GM12891 (cell line): ENCODE measurements around the gene LDLRAD3.
"Not testable (repeated sequence)": the region's sequence is repeated elsewhere in the genome, so short reads cannot be mapped to it uniquely, and the experiment has no call there.

ENCODE experiments used
- DNase-seq: peaks from one replicate; pipeline ENCODE4 v3.0.0; 2011; ENCODE audit warnings: low spot score; ENCODE audit not compliant: insufficient read length
- FAIRE-seq: peaks from 2 replicates; lab custom pipeline; 2011; peaks lifted over from hg19 to GRCh38; lab: Jason Lieb, UNC
- PAX5 ChIP-seq: IDR thresholded peaks from 2 replicates; pipeline ENCODE4 v1.6.1; 2011; ENCODE audit warnings: low read length, moderate library complexity, mild to moderate bottlenecking; ENCODE audit not compliant: insufficient read depth, severe bottlenecking
- POLR2A ChIP-seq: IDR thresholded peaks from 2 replicates; pipeline ENCODE4 v1.6.1; 2011; ENCODE audit warnings: low read depth, low read length, control low read depth
- POLR2AphosphoS5 ChIP-seq: IDR thresholded peaks from 2 replicates; pipeline ENCODE4 v1.6.1; 2011; ENCODE audit warnings: low read depth, low read length, control low read depth
- POU2F2 ChIP-seq: IDR thresholded peaks from 2 replicates; pipeline ENCODE4 v1.6.1; 2011; ENCODE audit warnings: low read depth, mild to moderate bottlenecking, control low read depth, low read length, moderate library complexity
- SPI1 ChIP-seq: IDR thresholded peaks from 2 replicates; pipeline ENCODE4 v1.6.1; 2011; ENCODE audit warnings: low read depth, low read length, control low read depth
- TAF1 ChIP-seq: IDR thresholded peaks from 2 replicates; pipeline ENCODE4 v1.6.1; 2011; ENCODE audit warnings: low read depth, low read length, control low read depth

LDLRAD3 gene

DNA sequence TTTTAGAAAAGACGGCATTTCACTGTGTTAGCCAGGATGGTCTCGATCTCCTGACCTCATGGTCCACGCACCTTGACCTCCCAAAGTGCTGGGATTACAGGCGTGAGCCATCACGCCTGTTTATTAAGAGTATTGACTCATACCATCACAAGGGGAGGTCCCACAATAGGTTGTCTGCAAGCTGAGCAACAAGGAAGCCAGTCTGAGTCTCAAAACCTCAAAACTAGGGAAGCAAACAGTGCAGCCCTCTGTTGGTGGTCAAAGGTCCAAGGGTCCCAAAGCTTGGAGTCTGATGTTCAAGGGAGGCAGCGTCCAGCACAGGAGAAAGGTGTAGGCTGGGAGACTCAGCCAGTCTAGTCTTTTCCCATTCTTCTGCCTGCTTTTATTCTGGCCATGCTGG lies 32.8 kb upstream of the LDLRAD3 start:
- TF ChIP-seq POLR2A (no peak), PAX5 (no peak), SPI1 (no peak)
- DNase-seq (no peak), FAIRE-seq (peak; percentile 33)

DNA sequence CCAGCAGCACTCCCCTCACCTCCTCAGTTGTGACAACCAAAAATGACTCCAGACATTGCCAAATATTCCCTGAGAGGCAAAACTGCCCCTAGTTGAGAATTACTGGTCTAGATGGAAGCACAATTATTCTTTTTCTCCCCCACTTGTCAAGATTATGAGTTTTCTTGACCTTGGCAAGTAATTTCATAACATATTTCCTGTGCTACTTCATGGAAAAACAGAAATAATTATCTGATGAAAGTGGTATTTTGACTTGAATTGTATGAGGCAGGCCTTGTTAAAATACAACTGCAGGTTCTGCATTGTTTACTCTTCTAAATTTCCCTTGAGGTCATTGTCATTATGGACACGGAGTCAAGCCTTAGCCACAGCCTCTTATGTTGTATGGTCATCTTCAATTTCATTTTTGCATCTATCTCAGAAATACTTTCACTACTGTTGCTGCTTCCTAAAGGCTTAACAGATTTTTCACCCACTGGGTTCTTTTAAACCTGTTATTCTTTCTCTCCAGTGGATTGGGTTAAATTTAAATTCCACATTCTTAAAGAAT lies 32.2 kb upstream of the LDLRAD3 start:
- FAIRE-seq (no peak), DNase-seq (no peak)
- TF ChIP-seq PAX5 (no peak), POLR2AphosphoS5 (no peak), POU2F2 (no peak), SPI1 (no peak), POLR2A (no peak), TAF1 (no peak)

DNA sequence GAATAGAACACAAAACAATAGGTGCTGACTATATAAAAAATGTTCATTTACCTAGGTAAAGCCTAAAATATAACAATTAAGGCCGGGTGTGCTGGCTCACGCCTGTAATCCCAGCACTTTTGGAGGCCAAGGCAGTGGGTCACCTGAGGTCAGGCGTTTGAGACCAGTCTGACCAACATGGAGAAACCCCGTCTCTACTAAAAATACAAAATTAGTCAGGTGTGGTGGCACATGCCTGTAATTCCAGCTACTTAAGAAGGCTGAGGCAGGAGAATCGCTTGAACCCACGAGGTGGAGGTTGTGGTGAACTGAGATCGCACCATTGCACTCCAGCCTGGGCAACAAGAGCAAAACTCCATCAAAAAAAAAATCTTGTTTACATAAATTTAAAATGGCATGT lies 31.4 kb upstream of the LDLRAD3 start:
- peak; percentile 13 for FAIRE-seq
- not testable (repeated sequence) for DNase-seq

DNA sequence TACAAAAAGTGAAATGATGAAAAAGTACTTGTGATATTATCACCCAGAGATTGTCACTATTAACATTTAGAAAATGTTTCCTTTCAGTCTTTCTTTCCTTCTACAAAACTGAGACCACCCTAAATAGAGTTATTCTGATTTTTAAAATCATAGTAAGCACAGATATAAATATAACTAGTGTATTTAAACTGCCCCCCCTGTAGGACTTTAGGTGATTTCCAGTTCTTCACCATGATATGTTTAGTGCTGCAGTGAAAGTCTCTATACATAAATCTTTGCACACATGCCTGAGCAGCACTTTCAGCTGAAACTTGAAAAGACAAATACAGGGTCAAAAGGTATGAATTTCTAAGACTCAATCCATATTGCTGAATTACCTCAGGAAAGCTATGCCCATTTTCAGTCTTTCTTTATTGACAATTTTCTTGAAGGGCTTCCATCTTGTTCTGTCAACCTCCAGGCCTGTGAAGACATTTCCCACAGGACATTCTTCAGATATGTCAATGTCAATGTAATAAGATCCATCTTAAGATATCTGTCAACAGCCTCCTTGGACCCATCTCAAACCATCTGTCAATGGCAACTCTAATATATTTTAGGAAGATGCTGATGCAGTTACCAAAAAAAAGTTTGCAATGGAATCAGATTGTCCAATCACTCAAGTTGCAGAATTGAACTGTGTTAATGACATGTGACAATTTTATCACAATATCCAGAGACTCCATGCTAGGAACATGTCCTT lies 30.8 kb upstream of the LDLRAD3 start:
- DNase-seq (no peak), FAIRE-seq (peak; percentile 60)
- TF ChIP-seq PAX5, result no peak
- TF ChIP-seq POU2F2, result no peak
- no peak for TF ChIP-seq POLR2A
- TF ChIP-seq SPI1, result no peak
- TF ChIP-seq TAF1, result no peak

DNA sequence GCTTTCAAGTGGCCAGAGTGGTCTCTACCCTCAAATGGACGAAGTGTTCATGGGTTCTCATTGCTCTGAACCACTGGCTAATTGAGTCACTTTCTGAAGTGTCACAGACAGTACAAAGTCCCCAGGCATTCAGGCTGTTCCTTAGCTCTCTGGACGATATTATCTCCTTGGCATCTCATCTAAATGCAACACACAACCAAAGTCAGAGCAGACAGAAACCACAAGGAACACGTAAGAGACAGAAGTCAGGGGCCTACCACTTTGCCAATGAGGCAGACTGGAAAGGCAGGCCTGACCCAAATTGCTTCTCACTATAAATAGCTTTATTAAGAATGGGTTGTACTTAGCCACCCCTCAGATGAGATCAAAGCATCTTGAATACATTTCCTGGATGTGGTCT lies 29.0 kb upstream of the LDLRAD3 start:
- DNase-seq, result no peak
- peak; percentile 58 for FAIRE-seq
- TF ChIP-seq TAF1, result no peak
- TF ChIP-seq POLR2A, result no peak
- no peak for TF ChIP-seq POLR2AphosphoS5
- TF ChIP-seq SPI1, result no peak
- no peak for TF ChIP-seq POU2F2
- TF ChIP-seq PAX5, result no peak

DNA sequence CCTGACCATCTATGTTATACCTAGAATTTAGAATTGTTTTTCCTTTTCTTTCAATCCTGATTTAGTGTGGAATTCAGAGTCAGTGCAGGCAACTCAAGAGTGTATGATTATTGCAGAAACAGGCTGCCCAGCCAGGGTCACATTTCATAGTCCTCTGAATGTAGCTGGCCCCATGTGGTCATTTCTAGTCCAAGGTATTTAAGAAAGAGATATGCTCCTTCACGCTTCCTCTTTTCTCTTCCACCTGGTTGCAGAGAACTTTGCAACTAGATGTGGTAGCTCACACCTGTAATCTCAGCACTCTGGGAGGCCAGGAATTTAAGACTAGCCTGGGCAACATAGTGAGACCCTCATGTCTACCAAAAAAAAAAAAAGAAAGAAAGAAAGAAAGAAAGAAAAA lies 27.6 kb upstream of the LDLRAD3 start:
- TF ChIP-seq TAF1 (no peak), POU2F2 (no peak), SPI1 (peak; percentile 90)
- FAIRE-seq (no peak), DNase-seq (no peak)

DNA sequence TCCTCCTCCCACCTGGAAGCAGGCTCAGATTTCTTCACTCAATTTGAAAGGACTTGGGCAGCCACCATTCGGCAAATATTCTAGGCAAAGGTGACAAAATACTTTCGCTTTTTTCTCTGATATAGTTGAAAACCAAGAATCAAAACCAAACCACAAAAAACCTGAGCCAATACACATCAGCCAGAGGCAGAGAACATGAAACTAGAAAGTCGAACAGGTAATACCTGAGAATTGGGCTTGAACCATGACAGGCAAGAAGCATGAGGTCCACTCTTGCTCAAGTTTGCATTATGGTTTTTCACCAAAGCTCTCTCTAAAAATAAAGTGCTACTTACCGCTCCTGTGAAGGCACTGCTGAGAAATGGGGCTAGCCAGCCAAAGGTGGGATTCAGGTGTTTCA lies 26.2 kb upstream of the LDLRAD3 start:
- FAIRE-seq (peak; percentile 84), DNase-seq (peak; percentile 18)
- TF ChIP-seq POLR2AphosphoS5 (no peak), POU2F2 (no peak), TAF1 (no peak), SPI1 (no peak), POLR2A (no peak), PAX5 (no peak)

DNA sequence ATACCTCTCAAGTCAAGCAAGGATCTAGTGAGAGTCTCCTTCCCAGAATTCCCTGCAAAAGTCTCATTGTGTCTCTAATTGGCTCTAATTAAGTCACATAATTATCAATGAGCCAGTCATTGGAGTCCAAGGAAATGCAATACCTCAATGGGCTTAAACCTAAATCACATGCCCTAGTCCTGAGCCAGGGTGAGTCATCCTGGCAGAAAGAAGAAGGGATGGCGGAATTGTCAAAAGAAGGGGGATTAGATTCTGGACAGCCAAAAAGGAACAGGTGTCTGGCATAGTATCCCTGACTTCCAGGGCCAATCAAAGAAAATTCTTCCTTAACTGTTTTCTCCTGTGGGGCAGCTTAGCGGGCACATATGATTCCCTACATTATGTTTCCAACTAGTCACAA lies 25.1 kb upstream of the LDLRAD3 start:
- DNase-seq, result no peak
- FAIRE-seq, result peak; percentile 33
- TF ChIP-seq POLR2AphosphoS5 (no peak), PAX5 (no peak), POLR2A (no peak), SPI1 (no peak), TAF1 (no peak), POU2F2 (no peak)

DNA sequence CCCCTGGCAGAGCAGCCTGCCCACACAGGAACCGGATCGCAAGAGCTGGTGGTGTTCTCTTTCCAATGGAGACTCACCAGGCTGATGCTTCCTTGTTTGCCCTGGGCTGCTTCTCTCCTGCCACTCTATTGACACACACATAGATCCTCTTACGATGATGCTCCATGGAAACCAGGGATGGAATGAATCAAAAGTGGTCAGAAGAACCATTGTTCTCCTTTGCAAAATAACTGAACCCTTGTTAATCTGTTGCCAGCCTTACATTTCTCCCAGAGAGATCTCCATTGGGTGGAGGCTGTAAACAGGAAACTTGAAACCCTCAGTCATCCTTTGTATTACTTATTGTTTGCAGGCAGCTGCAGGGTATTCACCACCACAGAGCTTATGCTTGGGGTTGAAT lies 24.6 kb upstream of the LDLRAD3 start:
- no peak for TF ChIP-seq POU2F2
- TF ChIP-seq POLR2A, result no peak
- TF ChIP-seq TAF1, result no peak
- no peak for DNase-seq
- FAIRE-seq, result no peak

DNA sequence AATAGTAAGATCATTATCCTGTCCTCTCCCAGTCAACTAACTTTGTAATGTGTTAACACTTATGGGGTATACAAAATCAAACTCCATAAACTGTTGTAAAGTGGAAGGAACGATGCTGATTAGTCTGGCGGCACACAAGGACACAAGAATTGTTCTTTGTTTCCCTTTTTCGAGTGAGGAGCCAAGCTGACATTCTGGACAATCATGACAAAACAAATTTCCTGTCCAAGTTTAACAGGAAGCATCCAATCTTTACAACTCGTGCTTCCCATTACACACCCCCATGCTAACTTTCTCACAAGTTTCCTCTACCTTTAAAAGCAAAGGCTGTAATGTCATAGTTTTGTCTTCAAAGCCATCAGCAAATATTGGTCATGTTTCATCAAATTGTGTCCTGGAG lies 20.4 kb upstream of the LDLRAD3 start:
- FAIRE-seq, result no peak
- TF ChIP-seq POLR2A (no peak), POU2F2 (no peak), SPI1 (no peak), POLR2AphosphoS5 (no peak), PAX5 (no peak), TAF1 (no peak)
- no peak for DNase-seq

DNA sequence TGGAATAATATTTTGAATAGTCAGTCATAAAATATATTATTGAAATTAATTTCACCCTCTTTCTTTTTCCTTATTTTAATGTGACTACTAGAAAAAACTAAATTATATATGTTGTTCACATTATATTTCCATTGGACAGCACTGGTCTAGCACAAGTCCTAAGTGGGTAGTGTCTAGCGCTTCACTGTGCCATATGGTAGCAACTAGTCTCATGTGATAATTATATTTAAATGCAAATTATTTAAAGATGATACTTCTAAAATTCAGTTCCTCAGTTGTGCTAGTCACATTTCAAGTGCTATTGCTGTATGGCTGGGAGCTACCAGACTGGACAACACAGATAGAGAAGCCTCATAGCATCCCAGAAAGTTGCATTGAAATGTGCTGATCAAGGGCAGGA lies 19.1 kb upstream of the LDLRAD3 start:
- TF ChIP-seq PAX5 (no peak), TAF1 (no peak), SPI1 (no peak)
- FAIRE-seq (no peak), DNase-seq (no peak)
